Activated naive CD8-positive, alpha-beta T cell (primary cell): Measurements from ENCODE around the gene FIG4.
"Not testable (repeated sequence)": the region's sequence is repeated elsewhere in the genome, so short reads cannot be mapped to it uniquely, and the experiment has no call there.

Source experiments
- H3K27ac Mint-ChIP-seq: one replicate; pipeline ENCODE4 v1.8.0; 2021; ENCODE audit warnings: mixed read lengths
- H3K27me3 Mint-ChIP-seq: one replicate; pipeline ENCODE4 v1.8.0; 2021; ENCODE audit warnings: mixed read lengths
- H3K36me3 Mint-ChIP-seq: one replicate; pipeline ENCODE4 v1.8.0; 2021; ENCODE audit warnings: mixed read lengths
- H3K4me1 Mint-ChIP-seq: one replicate; pipeline ENCODE4 v1.8.0; 2021; ENCODE audit warnings: low read depth, mixed read lengths
- H3K4me3 Mint-ChIP-seq: one replicate; pipeline ENCODE4 v1.8.0; 2021; ENCODE audit warnings: mild to moderate bottlenecking, mixed read lengths
- H3K9me3 Mint-ChIP-seq: one replicate; pipeline ENCODE4 v1.8.0; 2021; ENCODE audit warnings: low read depth, mixed read lengths

Gene FIG4

GRCh38 chr6:109718991-109719390 lies 27.9 kb downstream of the FIG4 start:
- H3K4me1 Mint-ChIP-seq = no peaks in the 10 kb centered on the region
- H3K9me3 Mint-ChIP-seq = no peaks in the 10 kb centered on the region
- H3K36me3 Mint-ChIP-seq = peaks cover 22% of the 10 kb centered on the region
- no peak overlapping the region for H3K4me3 Mint-ChIP-seq
- no peaks in the 10 kb centered on the region for H3K27me3 Mint-ChIP-seq
- no peak overlapping the region for H3K27ac Mint-ChIP-seq

- no peaks in the 10 kb centered on the region for H3K9me3 Mint-ChIP-seq
- peaks cover 31% of the 10 kb centered on the region for H3K36me3 Mint-ChIP-seq
- no peak overlapping the region for H3K4me3 Mint-ChIP-seq
- no peaks in the 10 kb centered on the region for H3K4me1 Mint-ChIP-seq
- H3K27ac Mint-ChIP-seq = no peak overlapping the region
- no peaks in the 10 kb centered on the region for H3K27me3 Mint-ChIP-seq
Measured at GRCh38 chr6:109720311-109720710, 29.2 kb downstream of the FIG4 start.

GRCh38 chr6:109722011-109722410 lies 30.9 kb downstream of the FIG4 start:
- H3K27me3 Mint-ChIP-seq = no peaks in the 10 kb centered on the region
- H3K36me3 Mint-ChIP-seq = peaks cover 35% of the 10 kb centered on the region
- H3K4me3 Mint-ChIP-seq = no peak overlapping the region
- H3K27ac Mint-ChIP-seq = no peak overlapping the region
- no peaks in the 10 kb centered on the region for H3K4me1 Mint-ChIP-seq
- no peaks in the 10 kb centered on the region for H3K9me3 Mint-ChIP-seq

GRCh38 chr6:109722564-109723254 lies 31.6 kb downstream of the FIG4 start:
- Mint-ChIP-seq H3K4me1 (no peaks in the 10 kb centered on the region), H3K27ac (no peak overlapping the region), H3K4me3 (no peak overlapping the region), H3K36me3 (peaks cover 32% of the 10 kb centered on the region), H3K27me3 (no peaks in the 10 kb centered on the region), H3K9me3 (no peaks in the 10 kb centered on the region)

- not testable (repeated sequence) for H3K27me3 Mint-ChIP-seq, H3K4me1 Mint-ChIP-seq, H3K4me3 Mint-ChIP-seq, H3K27ac Mint-ChIP-seq, H3K9me3 Mint-ChIP-seq
- peaks cover 36% of the 10 kb centered on the region for H3K36me3 Mint-ChIP-seq
Measured at GRCh38 chr6:109725250-109725649, 34.2 kb downstream of the FIG4 start.

- H3K36me3 Mint-ChIP-seq = peaks cover 28% of the 10 kb centered on the region
- H3K4me1 Mint-ChIP-seq = no peaks in the 10 kb centered on the region
- peaks cover 3% of the 10 kb centered on the region for H3K9me3 Mint-ChIP-seq
- no peaks in the 10 kb centered on the region for H3K27me3 Mint-ChIP-seq
- no peak overlapping the region for H3K4me3 Mint-ChIP-seq
- H3K27ac Mint-ChIP-seq = no peak overlapping the region
Measured at GRCh38 chr6:109736273-109737025, 45.4 kb downstream of the FIG4 start.

- Mint-ChIP-seq H3K4me1 (no peaks in the 10 kb centered on the region), H3K27me3 (no peaks in the 10 kb centered on the region), H3K36me3 (peaks cover 30% of the 10 kb centered on the region), H3K27ac (no peak overlapping the region), H3K9me3 (peaks cover 3% of the 10 kb centered on the region), H3K4me3 (no peak overlapping the region)
Measured at GRCh38 chr6:109738255-109738654, 47.2 kb downstream of the FIG4 start.

GRCh38 chr6:109738667-109739066 lies 47.6 kb downstream of the FIG4 start:
- Mint-ChIP-seq H3K9me3 (peaks cover 3% of the 10 kb centered on the region), H3K4me3 (no peak overlapping the region), H3K4me1 (no peaks in the 10 kb centered on the region), H3K27ac (no peak overlapping the region), H3K36me3 (peaks cover 30% of the 10 kb centered on the region), H3K27me3 (no peaks in the 10 kb centered on the region)

- Mint-ChIP-seq H3K4me3 (no peak overlapping the region), H3K27ac (no peak overlapping the region), H3K27me3 (no peaks in the 10 kb centered on the region), H3K9me3 (peaks cover 3% of the 10 kb centered on the region), H3K4me1 (no peaks in the 10 kb centered on the region), H3K36me3 (peaks cover 34% of the 10 kb centered on the region)
Measured at GRCh38 chr6:109739686-109740085, 48.6 kb downstream of the FIG4 start.

GRCh38 chr6:109740787-109741186 lies 49.7 kb downstream of the FIG4 start:
- peaks cover 41% of the 10 kb centered on the region for H3K36me3 Mint-ChIP-seq
- H3K9me3 Mint-ChIP-seq = peaks cover 3% of the 10 kb centered on the region
- H3K4me1 Mint-ChIP-seq = no peaks in the 10 kb centered on the region
- H3K27ac Mint-ChIP-seq = no peak overlapping the region
- no peaks in the 10 kb centered on the region for H3K27me3 Mint-ChIP-seq
- H3K4me3 Mint-ChIP-seq = no peak overlapping the region

- Mint-ChIP-seq H3K27me3 (no peaks in the 10 kb centered on the region), H3K36me3 (peaks cover 26% of the 10 kb centered on the region), H3K9me3 (peaks cover 3% of the 10 kb centered on the region), H3K4me1 (no peaks in the 10 kb centered on the region), H3K27ac (no peak overlapping the region), H3K4me3 (no peak overlapping the region)
Measured at GRCh38 chr6:109743739-109744138, 52.6 kb downstream of the FIG4 start.

- peaks cover 21% of the 10 kb centered on the region for H3K36me3 Mint-ChIP-seq
Measured at GRCh38 chr6:109744779-109745178, 53.7 kb downstream of the FIG4 start.

GRCh38 chr6:109747221-109747620 lies 56.1 kb downstream of the FIG4 start:
- Mint-ChIP-seq H3K4me3 (no peak overlapping the region), H3K4me1 (no peaks in the 10 kb centered on the region), H3K27me3 (no peaks in the 10 kb centered on the region), H3K36me3 (peaks cover 18% of the 10 kb centered on the region), H3K9me3 (no peaks in the 10 kb centered on the region), H3K27ac (no peak overlapping the region)

More at GRCh38 chr6:109744779-109745178, 53.7 kb downstream of the FIG4 start:
- not testable (repeated sequence) for H3K4me1 Mint-ChIP-seq, H3K9me3 Mint-ChIP-seq, H3K27me3 Mint-ChIP-seq, H3K4me3 Mint-ChIP-seq, H3K27ac Mint-ChIP-seq

GRCh38 chr6:109759098-109759955 lies 68.2 kb downstream of the FIG4 start:
- no peak overlapping the region for H3K27ac Mint-ChIP-seq
- H3K9me3 Mint-ChIP-seq = no peaks in the 10 kb centered on the region
- H3K36me3 Mint-ChIP-seq = peaks cover 37% of the 10 kb centered on the region
- H3K4me3 Mint-ChIP-seq = no peak overlapping the region
- peaks cover 17% of the 10 kb centered on the region for H3K4me1 Mint-ChIP-seq
- H3K27me3 Mint-ChIP-seq = no peaks in the 10 kb centered on the region

GRCh38 chr6:109760208-109760607 lies 69.1 kb downstream of the FIG4 start:
- Mint-ChIP-seq H3K36me3 (peaks cover 36% of the 10 kb centered on the region), H3K4me1 (peaks cover 17% of the 10 kb centered on the region), H3K27ac (no peak overlapping the region), H3K27me3 (no peaks in the 10 kb centered on the region), H3K4me3 (no peak overlapping the region), H3K9me3 (no peaks in the 10 kb centered on the region)
